Stimulated activated CD4-positive, alpha-beta T cell treated with anti-CD3 and anti-CD28 coated beads, Interleukin-15, amount 100 ng/mL, for 48 hours (primary cell): ENCODE data around the gene KRTAP10-7.
"Not testable (repeated sequence)": the region's sequence is repeated elsewhere in the genome, so short reads cannot be mapped to it uniquely, and the experiment has no call there.

Experiments
- DNase-seq, 2 donors: peaks; one replicate each; pipeline ENCODE4 v3.0.0-alpha.2; 2020; ENCODE audit warnings: low read depth in 2 of 2

Gene KRTAP10-7

GRCh38 chr21:44611551-44611950 lies 11.2 kb downstream of the KRTAP10-7 start:
- no peak for DNase-seq

GRCh38 chr21:44612029-44612486 lies 11.7 kb downstream of the KRTAP10-7 start, which contains the start of gene KRTAP10-8:
Gene KRTAP10-8, plus strand, starts transcription at chr21:44612079. Its CDS starts 22 bp downstream, at chr21:44612101.
- no peak for DNase-seq

- no peak for DNase-seq
Measured at GRCh38 chr21:44612669-44613229, 12.4 kb downstream of the KRTAP10-7 start.

DNA sequence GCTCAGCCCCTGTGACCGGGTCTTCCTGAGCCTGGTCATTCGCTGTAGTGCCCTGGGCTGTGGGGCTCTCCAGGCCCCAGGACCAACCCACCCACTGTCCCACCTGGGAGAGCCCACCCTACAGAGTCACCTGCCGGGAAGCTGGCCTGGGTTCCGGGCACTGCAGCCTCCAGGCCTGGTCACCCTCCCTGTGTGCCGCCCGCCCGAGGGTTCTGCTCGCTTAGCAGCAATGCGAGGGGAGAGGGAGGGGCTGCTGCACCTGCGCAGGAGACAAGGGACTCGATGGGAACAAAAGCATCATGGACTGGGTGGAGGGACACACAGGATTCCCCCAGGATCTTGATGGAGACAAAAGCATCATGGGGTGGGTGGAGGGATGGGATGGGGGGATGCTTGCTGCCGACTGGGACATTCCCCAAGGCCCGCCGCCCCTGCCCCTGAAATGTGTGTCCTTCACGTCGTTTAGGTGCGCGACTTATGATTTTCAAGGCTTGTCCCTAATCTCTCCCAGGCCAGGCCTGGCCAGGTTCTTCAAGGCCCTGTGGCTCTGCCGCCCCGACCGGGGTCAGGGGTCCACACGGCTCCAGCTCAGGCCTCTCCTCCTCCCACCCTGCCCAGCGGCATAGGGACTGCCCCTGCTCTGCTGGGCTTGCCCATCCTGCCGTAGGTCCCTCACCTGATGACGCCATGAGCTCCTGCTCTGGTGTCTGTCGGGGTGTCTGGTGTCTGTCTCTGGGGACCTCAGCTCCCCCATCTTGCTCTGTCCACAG lies 13.2 kb downstream of the KRTAP10-7 start:
- DNase-seq = no peak

DNA sequence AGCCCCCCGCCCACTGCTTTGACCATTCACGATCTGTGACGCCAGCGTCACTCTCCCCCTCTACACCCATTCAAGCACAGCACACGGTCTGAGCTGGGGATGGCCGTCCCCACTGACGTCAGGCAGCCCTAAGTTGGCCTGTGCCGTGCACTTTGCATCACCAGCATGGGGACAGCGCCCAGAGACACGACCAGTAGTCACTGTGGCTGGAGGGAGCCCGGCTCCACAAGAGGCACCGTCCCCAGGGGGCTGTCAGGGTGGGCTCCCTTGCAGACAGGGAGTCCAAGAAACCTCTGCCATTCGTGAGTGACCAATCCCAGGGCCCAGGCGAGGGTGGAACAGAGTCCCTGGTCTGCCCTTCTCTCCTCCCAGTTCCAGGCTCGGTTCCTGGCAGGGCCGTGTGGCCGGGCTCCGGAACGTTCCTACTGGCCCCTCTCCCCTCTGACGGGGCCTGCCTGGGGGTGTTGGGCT lies 13.8 kb downstream of the KRTAP10-7 start:
- no peak for DNase-seq

DNA sequence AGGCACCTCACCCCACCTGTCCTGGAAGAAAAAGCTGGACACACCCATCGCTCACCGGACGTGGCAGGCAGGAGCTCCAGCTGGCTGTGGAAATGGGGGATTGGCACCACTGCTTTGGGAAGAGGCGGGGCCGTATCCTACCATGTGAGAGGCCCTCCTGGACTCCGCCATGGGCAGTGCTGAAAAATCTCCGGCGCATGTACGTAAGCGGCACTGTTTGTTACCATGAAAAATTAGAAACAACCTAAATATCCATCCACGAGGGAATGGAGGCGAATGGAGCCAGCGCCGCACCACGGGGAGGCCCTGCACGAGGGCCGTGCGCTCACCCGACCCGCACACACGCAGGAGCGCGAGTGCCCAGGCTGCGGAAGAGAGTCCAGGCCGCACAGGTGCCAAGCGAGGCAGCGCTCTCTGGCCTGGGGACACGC lies 14.6 kb downstream of the KRTAP10-7 start:
- DNase-seq = no peak

DNA sequence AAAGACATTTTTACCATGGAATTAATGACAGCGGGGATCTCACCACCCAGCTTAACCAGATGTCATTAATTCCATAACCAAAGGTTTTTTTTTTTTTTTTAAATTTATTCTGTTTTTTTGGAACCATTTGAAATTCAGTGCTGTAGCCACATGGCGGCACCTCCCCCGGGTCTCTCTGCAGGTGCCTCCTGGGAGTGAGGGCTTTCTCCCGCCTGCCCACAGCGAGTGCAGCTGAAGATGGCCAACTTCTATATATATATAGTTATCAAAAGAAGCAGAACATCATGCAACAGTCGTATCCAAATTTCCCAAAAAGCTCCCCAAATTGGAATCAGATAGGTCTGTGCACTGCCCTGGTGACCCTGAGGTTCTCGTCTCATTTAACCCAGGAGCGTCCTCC lies 15.1 kb downstream of the KRTAP10-7 start:
- DNase-seq = no peak

DNA sequence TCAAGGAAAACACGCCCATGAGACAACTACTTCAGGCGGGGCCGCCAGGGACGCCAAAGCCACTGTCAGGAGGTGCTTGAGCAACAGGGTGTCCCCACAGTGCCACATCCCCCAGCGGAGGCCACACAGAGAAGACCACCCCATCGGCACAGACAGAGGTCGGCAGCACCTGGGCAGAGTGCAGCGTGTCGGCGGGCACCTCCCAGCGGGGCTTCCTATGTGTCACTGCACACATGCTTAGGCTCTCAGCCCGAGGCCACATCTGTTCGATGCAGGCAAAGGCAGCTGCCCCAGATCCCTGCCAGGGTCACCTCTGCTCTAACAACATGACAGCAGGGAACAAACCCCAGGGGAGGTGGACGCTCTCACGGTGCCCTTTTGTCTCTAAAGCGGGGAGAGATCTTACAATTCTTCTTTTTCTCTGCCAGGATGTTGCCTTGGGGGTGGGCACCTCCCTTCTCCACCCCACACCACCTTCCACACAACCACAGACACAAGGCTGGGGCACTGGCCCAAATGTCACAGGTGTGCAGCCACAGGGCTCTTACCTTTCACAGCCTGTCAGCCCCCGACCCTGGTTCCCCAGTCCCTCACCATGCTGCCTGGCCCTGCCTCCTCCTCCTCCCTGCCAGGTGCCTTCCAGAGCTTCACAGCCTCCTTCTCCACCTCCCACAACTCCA lies 15.7 kb downstream of the KRTAP10-7 start:
- DNase-seq = no peak

GRCh38 chr21:44616591-44616926 lies 16.2 kb downstream of the KRTAP10-7 start:
- DNase-seq = no peak

GRCh38 chr21:44617071-44617501 lies 16.7 kb downstream of the KRTAP10-7 start:
- DNase-seq = no peak

DNA sequence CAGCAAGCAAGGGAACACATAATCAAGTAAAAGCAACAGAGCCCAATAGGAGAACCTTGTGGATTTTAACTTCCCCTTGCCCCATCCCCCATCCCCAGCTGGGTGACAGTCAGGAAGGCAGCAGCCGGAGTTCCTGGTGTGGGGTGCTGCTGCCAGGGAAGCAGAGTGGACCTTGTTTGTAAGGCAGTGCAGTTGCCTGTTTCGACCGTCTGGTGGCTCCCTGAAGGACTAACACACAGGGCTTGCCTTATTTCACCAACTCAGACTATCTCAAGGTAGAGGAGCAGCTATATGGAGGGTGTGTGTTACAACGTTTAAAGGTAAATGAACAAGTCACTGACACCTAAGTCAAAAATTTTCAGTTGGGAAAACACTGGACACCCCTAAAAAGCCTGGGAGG lies 18.1 kb downstream of the KRTAP10-7 start:
- DNase-seq = no peak

- peak; percentile 22 to 25 for DNase-seq
Measured at GRCh38 chr21:44618909-44619308, 18.5 kb downstream of the KRTAP10-7 start.

GRCh38 chr21:44619886-44620285 lies 19.5 kb downstream of the KRTAP10-7 start:
- no peak for DNase-seq

GRCh38 chr21:44623575-44623974 lies 23.2 kb downstream of the KRTAP10-7 start:
- DNase-seq = no peak

DNA sequence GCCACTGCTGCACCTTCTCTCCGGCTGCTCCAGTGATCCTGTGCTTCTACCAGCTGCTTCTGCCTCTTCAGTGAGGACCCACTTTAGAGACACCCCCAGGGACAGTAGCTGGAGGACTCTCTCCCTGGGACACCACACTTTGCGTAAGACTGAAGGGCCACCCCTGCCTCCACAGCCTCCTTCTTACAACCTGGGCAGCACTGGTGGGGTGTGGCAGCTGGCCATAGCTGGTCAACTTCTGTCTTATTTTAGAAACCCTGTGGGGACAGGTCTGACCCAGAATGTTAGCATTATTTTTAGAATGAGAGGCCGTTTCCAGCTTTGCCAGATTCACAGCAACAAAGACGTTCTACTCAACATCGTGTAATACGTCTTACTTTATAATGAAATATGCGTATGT lies 25.4 kb downstream of the KRTAP10-7 start:
- no peak for DNase-seq

DNA sequence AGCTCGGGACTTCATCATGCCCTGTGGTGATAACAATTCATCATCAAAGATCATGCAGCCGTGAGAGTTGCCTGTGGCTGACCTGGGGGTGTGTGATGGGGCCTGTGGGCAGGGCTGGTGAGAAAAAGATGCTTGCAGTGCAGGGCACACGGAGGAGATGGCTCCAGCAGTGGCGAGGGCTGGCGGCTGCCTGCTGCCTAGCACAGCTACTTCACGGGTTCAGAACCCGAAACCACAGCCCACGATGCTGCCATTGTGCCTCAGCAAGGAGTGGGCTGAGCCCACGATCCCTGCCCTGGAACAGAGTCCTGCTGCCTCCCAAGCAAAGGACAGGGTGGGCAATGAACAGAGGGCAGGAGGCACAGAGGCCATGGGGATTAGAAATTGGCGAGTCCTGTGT lies 25.9 kb downstream of the KRTAP10-7 start:
- DNase-seq = no peak

DNA sequence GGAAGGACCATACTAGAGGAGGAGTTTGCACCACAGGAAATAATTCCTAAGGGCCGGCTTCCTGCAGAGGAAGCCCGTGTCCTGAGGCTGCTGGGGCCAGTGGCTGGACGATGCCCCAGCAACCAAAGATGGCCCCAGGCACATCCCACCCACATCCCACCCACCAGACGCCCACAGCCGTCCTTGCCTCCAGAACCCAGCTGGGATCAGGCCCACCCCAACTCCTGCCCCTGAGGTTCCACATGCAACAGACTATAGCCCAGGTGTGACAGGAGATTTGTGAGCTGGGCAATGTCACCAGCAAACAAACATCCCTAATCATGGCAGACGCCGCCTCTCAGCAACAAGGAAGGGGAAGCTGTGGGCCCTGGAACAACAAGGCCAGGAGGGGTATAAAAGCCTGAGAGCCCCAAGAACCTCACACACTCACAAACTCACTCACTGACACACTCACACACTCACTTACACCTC lies 26.3 kb downstream of the KRTAP10-7 start, which contains the start of gene KRTAP10-9:
Gene KRTAP10-9 (plus strand): TSS at position 421 of the 471 bp plus-strand sequence. CDS start 79 bp downstream, outside the sequence.
- DNase-seq = no peak

DNA sequence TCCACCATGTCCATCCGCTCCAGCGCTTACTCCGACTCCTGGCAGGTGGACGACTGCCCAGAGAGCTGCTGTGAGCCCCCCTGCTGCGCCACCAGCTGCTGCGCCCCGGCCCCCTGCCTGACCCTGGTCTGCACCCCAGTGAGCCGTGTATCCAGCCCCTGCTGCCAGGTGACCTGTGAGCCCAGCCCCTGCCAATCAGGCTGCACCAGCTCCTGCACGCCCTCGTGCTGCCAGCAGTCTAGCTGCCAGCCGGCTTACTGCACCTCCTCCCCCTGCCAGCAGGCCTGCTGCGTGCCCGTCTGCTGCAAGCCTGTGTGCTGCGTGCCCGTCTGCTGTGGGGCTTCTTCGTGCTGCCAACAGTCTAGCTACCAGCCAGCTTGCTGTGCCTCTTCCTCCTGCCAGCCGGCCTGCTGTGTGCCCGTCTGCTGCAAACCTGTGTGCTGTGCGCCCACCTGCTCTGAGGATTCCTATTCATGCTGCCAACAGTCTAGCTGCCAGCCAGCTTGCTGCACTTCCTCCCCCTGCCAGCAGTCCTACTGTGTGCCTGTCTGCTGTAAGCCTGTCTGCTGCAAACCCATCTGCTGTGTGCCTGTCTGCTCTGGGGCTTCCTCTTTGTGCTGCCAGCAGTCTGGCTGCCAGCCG lies 26.9 kb downstream of the KRTAP10-7 start:
- DNase-seq = not testable (repeated sequence)

- not testable (repeated sequence) for DNase-seq
Measured at GRCh38 chr21:44627831-44628233, 27.4 kb downstream of the KRTAP10-7 start.

DNA sequence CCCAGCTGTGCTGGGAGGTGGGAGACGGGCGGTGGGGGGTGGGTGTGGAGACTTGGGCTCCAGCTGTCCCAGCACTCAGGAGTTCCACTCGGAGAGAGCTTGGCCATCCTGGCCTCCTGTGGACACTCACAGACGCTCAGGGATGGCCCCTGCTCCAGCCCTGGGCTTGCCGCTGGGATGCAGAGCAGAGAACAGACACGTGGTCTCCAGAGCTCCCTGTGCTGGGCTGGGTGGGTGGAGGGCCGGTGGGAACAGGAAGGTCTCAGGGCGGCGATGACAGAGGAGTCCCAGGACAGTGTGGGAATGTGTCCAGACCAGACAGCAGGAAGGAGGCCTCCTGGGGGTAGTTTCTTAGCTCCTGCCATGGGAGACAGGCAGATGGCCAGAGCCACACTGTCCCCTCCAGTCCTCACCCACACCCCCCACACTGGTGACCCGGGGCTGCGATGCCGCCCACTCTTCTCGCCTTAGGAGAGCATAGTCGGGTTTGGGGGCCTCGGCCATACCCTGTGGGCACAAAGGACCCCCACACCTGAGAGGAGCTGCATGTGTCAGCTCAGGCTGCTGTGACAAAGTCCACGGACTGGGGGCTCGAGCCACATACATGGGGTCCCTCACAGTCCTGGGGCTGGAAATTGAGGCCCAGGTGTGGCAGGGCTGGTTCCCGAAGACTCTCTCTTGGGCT lies 28.5 kb downstream of the KRTAP10-7 start:
- no peak for DNase-seq

GRCh38 chr21:44630440-44630839 lies 30.0 kb downstream of the KRTAP10-7 start:
- DNase-seq = no peak
